ENCODE data around the gene KIF15. TPM values are rescaled to one million over a fixed set of nuclear protein-coding genes. Genes with fewer than 3 reads are reported as not detected.

Gene KIF15
- total RNA-seq, 2 donors from 2014 or later, result 0.42 to 2.4 TPM

- no peaks in the 10 kb centered on the region for H3K4me1 ChIP-seq (ENCODE audit: control insufficient read depth in 1 of 2, low read depth in 2 of 2)
- no peaks in the 10 kb centered on the region for H3K36me3 ChIP-seq
- no peaks in the 10 kb centered on the region for H3K27me3 ChIP-seq (replicated peaks; ENCODE audit: insufficient read depth)
- H3K27ac ChIP-seq, result no peak overlapping the region
- H3K9me3 ChIP-seq, result no peaks in the 10 kb centered on the region
- DNase-seq (ENCODE audit: low spot score), result no peak
- no peak overlapping the region for H3K4me3 ChIP-seq
- ATAC-seq (ENCODE audit: insufficient number of reproducible peaks, low FRiP score, low read depth), result no peak
- no peak for TF ChIP-seq CTCF (IDR thresholded peaks at IDR 0.05)
These were observed 132.9 kb downstream of the KIF15 start for GRCh38 chr3:44894485-44894884.

DNA sequence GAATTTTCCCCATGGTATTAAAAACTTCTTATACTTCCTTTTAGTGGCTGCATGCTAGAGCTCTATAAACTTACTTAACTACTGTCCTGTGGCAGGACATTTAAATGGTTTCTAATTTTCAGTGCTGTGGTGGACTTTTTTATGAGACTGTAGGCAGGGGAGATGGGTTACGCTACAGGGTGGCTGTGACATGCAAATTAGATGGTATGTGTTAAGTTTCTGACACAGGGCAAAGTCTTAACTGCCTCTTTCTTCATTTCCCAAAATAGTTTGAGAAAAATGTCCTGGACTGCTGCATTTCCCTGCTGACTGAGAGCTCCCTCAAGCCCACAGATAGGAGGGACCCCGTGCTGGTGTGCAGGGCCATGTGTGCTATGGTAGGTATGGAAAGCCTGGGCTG lies 134.8 kb downstream of the KIF15 start:
- Histone ChIP-seq H3K27ac (no peak overlapping the region), H3K9me3 (no peaks in the 10 kb centered on the region), H3K36me3 (no peaks in the 10 kb centered on the region), H3K27me3 (replicated peaks; ENCODE audit: insufficient read depth) (no peaks in the 10 kb centered on the region), H3K4me1 (ENCODE audit: control insufficient read depth in 1 of 2, low read depth in 2 of 2) (no peaks in the 10 kb centered on the region), H3K4me3 (no peak overlapping the region)
- no peak for DNase-seq (ENCODE audit: low spot score)
- no peak for ATAC-seq (ENCODE audit: insufficient number of reproducible peaks, low FRiP score, low read depth)
- no peak for TF ChIP-seq CTCF (IDR thresholded peaks at IDR 0.05)

DNA sequence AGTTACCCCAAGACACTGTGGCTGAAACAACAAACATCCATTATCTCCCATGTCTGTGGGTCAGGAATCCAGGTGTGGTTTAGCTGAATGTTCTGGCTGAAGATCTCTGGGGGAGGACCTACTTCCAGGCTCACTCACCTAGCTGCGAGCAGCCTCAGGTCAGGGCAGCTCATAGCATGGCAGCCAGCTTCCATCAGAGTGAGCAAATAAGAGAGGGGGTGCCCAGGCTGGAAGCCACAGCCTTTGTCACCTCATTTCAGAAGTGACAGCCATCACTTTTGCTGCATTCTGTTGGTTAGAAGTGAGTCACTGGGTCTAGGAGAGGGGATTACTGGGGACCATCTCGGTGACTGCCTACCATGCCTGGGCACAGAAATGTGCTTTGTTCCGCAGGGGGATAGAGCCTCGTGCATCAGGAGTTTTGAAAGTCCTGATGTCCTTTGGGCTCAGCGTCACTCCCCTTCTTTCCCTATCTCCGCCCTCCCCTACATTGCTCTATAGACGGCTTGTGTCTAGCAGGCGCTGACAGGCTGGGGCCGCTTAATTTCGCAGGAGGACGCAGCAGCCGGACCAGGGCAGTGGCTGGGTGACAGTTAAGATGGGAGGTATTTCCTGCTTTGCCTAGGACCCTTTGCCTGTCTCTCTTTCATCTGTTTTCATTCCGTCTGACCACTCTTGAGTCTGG lies 138.2 kb downstream of the KIF15 start:
- Histone ChIP-seq H3K36me3 (no peaks in the 10 kb centered on the region), H3K4me1 (ENCODE audit: control insufficient read depth in 1 of 2, low read depth in 2 of 2) (no peaks in the 10 kb centered on the region), H3K27me3 (replicated peaks; ENCODE audit: insufficient read depth) (no peaks in the 10 kb centered on the region), H3K27ac (no peak overlapping the region), H3K4me3 (no peak overlapping the region), H3K9me3 (no peaks in the 10 kb centered on the region)
- ATAC-seq (ENCODE audit: insufficient number of reproducible peaks, low FRiP score, low read depth) (no peak), DNase-seq (ENCODE audit: low spot score) (no peak)
- no peak for TF ChIP-seq CTCF (IDR thresholded peaks at IDR 0.05)

DNA sequence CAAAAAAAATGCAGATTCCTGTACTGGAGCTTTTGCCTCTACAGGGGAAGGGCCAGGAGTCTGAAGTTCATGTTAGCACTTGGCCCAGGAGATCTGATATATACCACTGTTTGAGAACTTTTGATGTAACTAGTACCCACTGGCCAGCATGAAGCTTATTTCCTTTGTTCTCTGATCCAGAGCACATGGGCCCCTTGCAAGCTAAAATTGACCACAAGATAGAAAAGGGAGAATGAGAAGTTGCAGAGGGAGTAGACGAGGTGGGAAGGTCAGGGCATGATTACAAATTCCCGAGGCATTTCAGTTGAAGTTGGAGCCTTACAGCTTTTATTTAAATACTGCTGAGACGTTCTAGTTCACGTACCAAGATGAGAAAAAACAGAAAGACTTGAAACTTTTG lies 141.0 kb downstream of the KIF15 start:
- no peak for TF ChIP-seq CTCF (IDR thresholded peaks at IDR 0.05)
- Histone ChIP-seq H3K27me3 (replicated peaks; ENCODE audit: insufficient read depth) (no peaks in the 10 kb centered on the region), H3K27ac (no peak overlapping the region), H3K36me3 (no peaks in the 10 kb centered on the region), H3K4me3 (no peak overlapping the region), H3K9me3 (no peaks in the 10 kb centered on the region), H3K4me1 (ENCODE audit: control insufficient read depth in 1 of 2, low read depth in 2 of 2) (no peaks in the 10 kb centered on the region)
- DNase-seq (ENCODE audit: low spot score), result no peak
- no peak for ATAC-seq (ENCODE audit: insufficient number of reproducible peaks, low FRiP score, low read depth)

Other genes with a start within 250 kb of the KIF15 start
- 1 to 10 TPM; 2.5 to 5.4 TPM for gene ZKSCAN7, start 206.6 kb upstream of the KIF15 start, total RNA-seq
- 1 to 10 TPM; 3.8 to 6.4 TPM for gene ZNF660, start 176.8 kb upstream of the KIF15 start, total RNA-seq
- 10 to 100 TPM in 1 of 2 donors, 1 to 10 TPM in 1; 9.6 to 20.0 TPM for gene ZNF197, start 136.8 kb upstream of the KIF15 start, total RNA-seq
- gene ZNF35, start 113.1 kb upstream of the KIF15 start, total RNA-seq, result 10 to 100 TPM in 1 of 2 donors, 1 to 10 TPM in 1; 6.6 to 28.1 TPM
- 1 to 10 TPM; 3.7 to 4.5 TPM for gene ZNF502, start 49.1 kb upstream of the KIF15 start, total RNA-seq
- 1 to 10 TPM; 3.0 to 3.6 TPM for gene ZNF501, start 32.2 kb upstream of the KIF15 start, total RNA-seq
- gene KIAA1143, start 175 bp upstream of the KIF15 start, total RNA-seq, result 10 to 100 TPM; 16.9 to 28.9 TPM
- gene TMEM42, start 100.1 kb downstream of the KIF15 start, total RNA-seq, result 10 to 100 TPM in 1 of 2 donors, 1 to 10 TPM in 1; 3.0 to 22.7 TPM
- gene TGM4, start 112.8 kb downstream of the KIF15 start, total RNA-seq, result not detected
- 10 to 100 TPM; 70.8 to 72.3 TPM for gene ZDHHC3, start 214.4 kb downstream of the KIF15 start, total RNA-seq
- gene EXOSC7, start 214.4 kb downstream of the KIF15 start, total RNA-seq, result 10 to 100 TPM; 43.3 to 45.9 TPM